Gastrocnemius medialis (tissue), 4 donors: ENCODE results near the gene TCEAL3. TPM values are rescaled to one million over a fixed set of nuclear protein-coding genes. Genes with fewer than 3 reads are reported as not detected.

Source experiments
- ATAC-seq, 2 donors: fragments of 150-250 bp; one replicate each; pipeline ENCODE4 v1.9.1; 2016
- DNase-seq, 2 donors: peaks; one replicate each; pipeline ENCODE4 v3.0.0-alpha.2; 2019
- H3K27ac ChIP-seq, 4 donors: fragments of 200-600 bp; sonication (generic); 1 replicate in 1 of 4; 2 replicates in 3 of 4; pipeline ENCODE4 v1.5.1; 2016 to 2018; ENCODE audit warnings: mild to moderate bottlenecking in 2 of 4, moderate library complexity in 1 of 4
- H3K27me3 ChIP-seq, 3 donors: fragments of 200-600 bp; sonication (generic) in 2 of 3; 1 replicate in 1 of 3; 2 replicates in 2 of 3; pipeline versions ENCODE4 v1.5.1 to v1.6.0; 2016 to 2019; ENCODE audit warnings: mild to moderate bottlenecking in 1 of 3, moderate library complexity in 1 of 3
- H3K36me3 ChIP-seq, 2 donors: fragments of 200-600 bp; sonication (generic) in 1 of 2; one replicate each; pipeline ENCODE4 v1.5.1; 2017 to 2018
- H3K4me1 ChIP-seq, 2 donors: fragments of 200-600 bp; sonication (generic) in 1 of 2; one replicate each; pipeline ENCODE4 v1.5.1; 2016 to 2017; ENCODE audit warnings: mild to moderate bottlenecking in 2 of 2
- H3K4me3 ChIP-seq, 4 donors: fragments of 200-600 bp; sonication (generic) in 3 of 4; 1 replicate in 1 of 4; 2 replicates in 3 of 4; pipeline ENCODE4 v1.5.1; 2016 to 2019; ENCODE audit warnings: mild to moderate bottlenecking in 2 of 4
- H3K9me3 ChIP-seq, 3 donors: fragments of 200-600 bp; sonication (generic) in 2 of 3; 1 replicate in 1 of 3; 2 replicates in 2 of 3; pipeline ENCODE4 v1.5.1; 2016 to 2019
- POLR2A ChIP-seq, 2 donors: fragments of 450-650 bp; IDR thresholded peaks; one replicate each; pipeline ENCODE4 v1.6.1; 2017; ENCODE audit warnings: antibody characterized with exemption in 2 of 2, mild to moderate bottlenecking in 2 of 2, moderate library complexity in 2 of 2
- in situ Hi-C, 4 donors: fragments of 200-750 bp; cut with MboI; loops; one replicate each; pipeline versions ENCODE4 v1.15.0 to v1.8.0; 2017; ENCODE audit warnings: low sequenced_read_pairs in 4 of 4
- intact Hi-C: fragments of 100-400 bp; cut with DNase I; formaldehyde crosslinking; loops from one replicate; pipeline ENCODE4 v1.15.1; 2023; ENCODE audit warnings: low total_unique reads
- total RNA-seq, 4 donors: library from RNA; depleted of rRNA; stranded (reverse); fragments of >200 nt; gene quantifications; one replicate each; pipeline versions ENCODE4 v1.1.0 to v1.2.3, GENCODE V29; 2016
- TF ChIP-seq, protein P1 (sequence below), 5 experiments: fragments of 450-650 bp in 3 of 5; fragments of 200-600 bp in 2 of 5; sonication (generic) in 2 of 5; IDR thresholded peaks in 4 of 5; conservative IDR thresholded peaks in 1 of 5; 1 replicate in 4 of 5; 2 replicates in 1 of 5; pipeline ENCODE4 v1.5.1; 2016 to 2019; ENCODE audit warnings: antibody characterized with exemption in 5 of 5, mild to moderate bottlenecking in 3 of 5, moderate library complexity in 3 of 5

The TCEAL3 gene
- total RNA-seq, 4 donors from 2014 or later = 5.0 to 9.2 (median 7.1) TPM

DNA sequence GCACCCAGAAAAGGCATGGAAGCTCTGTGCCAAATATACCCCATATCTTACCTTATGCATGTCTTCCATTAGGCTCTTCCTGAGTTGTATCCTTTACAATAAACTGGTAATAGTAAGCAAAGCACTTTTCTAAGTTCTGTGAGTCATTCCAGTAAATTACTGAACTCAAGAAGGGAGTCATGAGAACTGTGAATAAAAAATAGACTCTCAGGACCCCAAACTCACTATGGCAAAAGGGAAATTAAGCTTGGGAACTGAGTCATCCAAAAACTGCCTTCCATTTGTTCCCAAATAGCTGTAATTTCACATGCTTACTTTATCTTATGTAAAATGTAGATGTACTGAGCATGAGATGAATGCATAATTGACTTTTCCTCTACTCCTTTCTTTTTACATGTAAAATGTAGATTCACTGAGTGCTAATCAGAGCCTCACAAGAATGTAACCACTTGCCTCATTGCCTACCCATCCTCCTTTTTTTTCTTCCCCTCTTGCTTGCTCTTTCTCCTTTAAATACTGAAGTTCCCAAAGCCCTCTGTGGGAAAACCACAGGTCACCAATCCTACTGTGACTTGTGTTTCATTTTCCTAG lies 8.1 kb downstream of the TCEAL3 start:
- H3K4me1 ChIP-seq = no peaks in the 10 kb centered on the region
- intact Hi-C loops (no loop called here), in situ Hi-C loops (no loop called here)
- no peak overlapping the region for H3K4me3 ChIP-seq
- ATAC-seq (no peak), DNase-seq (no peak)
- no peaks in the 10 kb centered on the region for H3K36me3 ChIP-seq
- no peaks in the 10 kb centered on the region for H3K27me3 ChIP-seq
- H3K9me3 ChIP-seq = no peaks in the 10 kb centered on the region
- H3K27ac ChIP-seq = no peak overlapping the region
- TF ChIP-seq POLR2A (IDR thresholded peaks at IDR 0.05) = no peak
- TF ChIP-seq, protein P1, sequence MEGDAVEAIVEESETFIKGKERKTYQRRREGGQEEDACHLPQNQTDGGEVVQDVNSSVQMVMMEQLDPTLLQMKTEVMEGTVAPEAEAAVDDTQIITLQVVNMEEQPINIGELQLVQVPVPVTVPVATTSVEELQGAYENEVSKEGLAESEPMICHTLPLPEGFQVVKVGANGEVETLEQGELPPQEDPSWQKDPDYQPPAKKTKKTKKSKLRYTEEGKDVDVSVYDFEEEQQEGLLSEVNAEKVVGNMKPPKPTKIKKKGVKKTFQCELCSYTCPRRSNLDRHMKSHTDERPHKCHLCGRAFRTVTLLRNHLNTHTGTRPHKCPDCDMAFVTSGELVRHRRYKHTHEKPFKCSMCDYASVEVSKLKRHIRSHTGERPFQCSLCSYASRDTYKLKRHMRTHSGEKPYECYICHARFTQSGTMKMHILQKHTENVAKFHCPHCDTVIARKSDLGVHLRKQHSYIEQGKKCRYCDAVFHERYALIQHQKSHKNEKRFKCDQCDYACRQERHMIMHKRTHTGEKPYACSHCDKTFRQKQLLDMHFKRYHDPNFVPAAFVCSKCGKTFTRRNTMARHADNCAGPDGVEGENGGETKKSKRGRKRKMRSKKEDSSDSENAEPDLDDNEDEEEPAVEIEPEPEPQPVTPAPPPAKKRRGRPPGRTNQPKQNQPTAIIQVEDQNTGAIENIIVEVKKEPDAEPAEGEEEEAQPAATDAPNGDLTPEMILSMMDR (IDR thresholded peaks at IDR 0.05 in 4 of 5, conservative IDR thresholded peaks at IDR 0.05 in 1 of 5) = no peak

DNA sequence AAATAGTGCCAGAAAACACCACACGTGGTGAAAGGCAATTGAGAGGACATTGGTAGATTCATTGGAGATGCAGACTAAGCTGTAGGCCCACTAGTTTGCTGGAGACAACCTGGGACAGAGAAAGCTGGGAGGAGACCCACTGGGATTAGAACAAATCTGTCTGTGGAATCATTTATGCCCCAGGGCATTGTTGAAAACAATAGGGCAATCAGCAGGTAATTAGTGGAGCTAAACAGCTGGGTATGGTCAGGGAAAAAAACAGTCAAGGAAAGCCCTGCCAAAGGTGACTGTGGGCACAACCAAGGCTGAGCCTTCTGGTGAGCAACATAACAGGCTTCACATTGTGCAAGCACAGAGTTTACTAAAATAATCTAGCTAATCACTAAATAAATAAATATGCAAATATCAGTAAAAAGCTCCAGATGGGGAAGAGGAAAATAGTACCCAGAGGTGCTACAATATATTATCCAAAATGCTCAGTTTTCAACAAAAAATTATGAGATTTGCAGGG lies 9.0 kb downstream of the TCEAL3 start:
- TF ChIP-seq POLR2A (IDR thresholded peaks at IDR 0.05) = no peak
- TF ChIP-seq, protein P1 (IDR thresholded peaks at IDR 0.05 in 4 of 5, conservative IDR thresholded peaks at IDR 0.05 in 1 of 5) = no peak
- H3K4me3 ChIP-seq = no peak overlapping the region
- no peaks in the 10 kb centered on the region for H3K27me3 ChIP-seq
- no peak for ATAC-seq
- no peaks in the 10 kb centered on the region for H3K36me3 ChIP-seq
- no peaks in the 10 kb centered on the region for H3K4me1 ChIP-seq
- in situ Hi-C loops = no loop called here
- DNase-seq = no peak
- H3K27ac ChIP-seq = no peak overlapping the region
- H3K9me3 ChIP-seq = no peaks in the 10 kb centered on the region
- intact Hi-C loops = no loop called here

DNA sequence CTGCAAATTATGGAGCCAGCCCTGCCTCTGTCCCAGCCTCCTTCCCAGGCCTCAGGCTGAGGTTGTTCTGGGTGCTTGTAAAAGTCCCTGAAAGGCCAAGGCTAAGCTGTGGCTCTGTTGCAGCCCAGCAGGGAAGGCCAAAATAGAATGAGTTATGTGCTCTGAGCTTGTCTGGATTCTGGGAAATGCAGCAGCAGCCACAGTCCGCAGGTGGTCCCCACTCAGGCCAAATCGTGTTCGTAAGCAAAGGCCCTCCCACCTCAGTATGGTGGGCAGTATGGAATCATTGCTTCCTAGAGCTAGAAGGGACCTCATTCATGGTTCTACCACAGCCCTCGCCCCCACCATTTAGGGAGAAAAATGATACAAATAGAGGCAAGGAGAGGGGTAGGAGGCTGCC lies 16.3 kb downstream of the TCEAL3 start:
- Histone ChIP-seq H3K4me1 (peaks cover 3 to 5% of the 10 kb centered on the region in 2 donors), H3K27ac (peak overlapping the region in 2 of 4 donors; percentile 18 to 43), H3K36me3 (no peaks in the 10 kb centered on the region), H3K27me3 (no peaks in the 10 kb centered on the region), H3K9me3 (no peaks in the 10 kb centered on the region), H3K4me3 (no peak overlapping the region)
- DNase-seq (no peak), ATAC-seq (no peak)
- TF ChIP-seq POLR2A (IDR thresholded peaks at IDR 0.05) = no peak
- TF ChIP-seq, protein P1 (IDR thresholded peaks at IDR 0.05 in 4 of 5, conservative IDR thresholded peaks at IDR 0.05 in 1 of 5) = no peak
- in situ Hi-C loops (no loop called here), intact Hi-C loops (no loop called here)

DNA sequence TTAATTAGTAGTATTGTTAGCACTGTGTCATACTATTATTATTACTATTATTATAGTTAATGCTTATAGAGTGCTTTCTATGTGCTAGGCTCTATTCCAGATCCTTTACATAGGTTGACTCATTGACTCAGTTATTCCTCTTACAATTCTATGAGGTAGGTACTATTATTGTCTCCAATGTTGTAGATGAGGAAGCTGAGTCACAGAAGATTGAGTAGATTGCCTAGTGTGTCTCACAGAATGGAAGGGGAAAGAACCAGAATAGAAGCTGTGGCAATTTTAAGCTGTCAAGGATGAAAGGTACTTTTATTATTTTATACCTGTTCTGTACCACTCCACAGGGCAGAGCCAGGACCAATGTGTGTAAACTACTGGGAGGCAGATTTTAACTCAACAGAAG lies 19.1 kb downstream of the TCEAL3 start:
- Histone ChIP-seq H3K27me3 (no peaks in the 10 kb centered on the region), H3K9me3 (no peaks in the 10 kb centered on the region), H3K4me3 (no peak overlapping the region), H3K27ac (peak overlapping the region in 3 of 4 donors; percentile 79 to 95 (median 91)), H3K36me3 (no peaks in the 10 kb centered on the region), H3K4me1 (peaks cover 5 to 10% of the 10 kb centered on the region in 2 donors)
- TF ChIP-seq, protein P1 (IDR thresholded peaks at IDR 0.05 in 4 of 5, conservative IDR thresholded peaks at IDR 0.05 in 1 of 5) = no peak
- TF ChIP-seq POLR2A (IDR thresholded peaks at IDR 0.05) = no peak
- intact Hi-C loops = loop anchor here (5.0 kb wide), 1 partner anchor 530 kb away; the partner anchor contains the start of gene SLC25A53
- no peak for DNase-seq
- in situ Hi-C loops = no loop called here
- ATAC-seq = no peak
